Measurements from ENCODE around the gene BMP5. TPM values are rescaled to one million over a fixed set of nuclear protein-coding genes. Genes with fewer than 3 reads are reported as not detected.

The BMP5 gene
- total and polyA plus RNA-seq, 2 of the 13 experiments (the other 11 are each of a cell fraction or from before 2014, with no cell fraction given) = not detected

GRCh38 chr6:55886185-55886836, 10.9 kb upstream of the BMP5 start (continued):
- TF ChIP-seq ZBTB44 (CRISPR knock-in tag; IDR thresholded peaks at IDR 0.05) = no peak
- peak; percentile 83; the same call in 1 of the 2 replicates for TF ChIP-seq SOX5 (CRISPR knock-in tag; IDR thresholded peaks at IDR 0.05; ENCODE audit: borderline replicate concordance)
- no peak for TF ChIP-seq ZNF343 (CRISPR knock-in tag; IDR thresholded peaks at IDR 0.05)
- peak; percentile 48; the same call in 1 of the 2 replicates for TF ChIP-seq HMG20A (CRISPR knock-in tag; IDR thresholded peaks at IDR 0.05; ENCODE audit: borderline replicate concordance)
- 0 out of 2 replicates have a peak, but pooled peaks have one; percentile 14 for TF ChIP-seq NCOA2 (CRISPR knock-in tag; IDR thresholded peaks at IDR 0.05)
- TF ChIP-seq ZNF34 (CRISPR knock-in tag; IDR thresholded peaks at IDR 0.05; ENCODE audit: borderline replicate concordance) = no peak
- TF ChIP-seq ELF4 (CRISPR knock-in tag; IDR thresholded peaks at IDR 0.05; ENCODE audit: borderline replicate concordance) = no peak

GRCh38 chr6:55882718-55883569, 7.6 kb upstream of the BMP5 start:
- Histone ChIP-seq H3K4me3 (replicated peaks in 1 of 3; ENCODE audit: insufficient read depth in 1 of 3, low read depth in 2 of 3, low read length in 3 of 3) (no peak overlapping the region), H2AFZ (ENCODE audit: low read length) (no peak overlapping the region), H3K4me2 (ENCODE audit: low read depth, low read length) (no peak overlapping the region), H3K27ac (ENCODE audit: extremely low read length, insufficient read depth, low read length) (no peak overlapping the region), H3K36me3 (replicated peaks in 1 of 2; ENCODE audit: control insufficient read depth in 1 of 2, insufficient read depth in 2 of 2, low read length in 2 of 2) (no peaks in the 10 kb centered on the region), H3K4me1 (ENCODE audit: insufficient read depth, low read length) (peaks cover 15% of the 10 kb centered on the region), H3K79me2 (ENCODE audit: insufficient read depth, low read length) (no peaks in the 10 kb centered on the region), H4K20me1 (ENCODE audit: insufficient read depth, low read length) (no peaks in the 10 kb centered on the region), H3K27me3 (ENCODE audit: control insufficient read depth in 1 of 2, insufficient read depth in 2 of 2, low read length in 2 of 2) (no peaks in the 10 kb centered on the region), H3K9me3 (ENCODE audit: low read length) (no peaks in the 10 kb centered on the region), H3K9ac (ENCODE audit: insufficient read depth, low read depth, low read length) (no peak overlapping the region)
- intact Hi-C loops (cut with micrococcal nuclease; ENCODE audit: unreplicated experiment) (no loop called here), in situ Hi-C loops (cut with HindIII; ENCODE audit: extremely low pct_ligation_motif_present, low pct_unique_long_range_greater_than_20kb) (loop anchor here (10.0 kb wide), 1 partner anchor 268 kb away; no protein-coding TSS in a partner anchor)
- FAIRE-seq = no peak
- 3% methylated on average over 1 of the region's 1 CpG for WGBS (ENCODE audit: low lambda C conversion rate)
- no peak for ATAC-seq
- POLR2A ChIA-PET = no interaction called here
- CTCF ChIA-PET (ENCODE audit: low intra/inter-chr PET ratio, low total read pairs) = no interaction called here
- no peak for DNase-seq (ENCODE audit: low spot score)
- BruUV-seq (replicated peaks) = no TSS peak
- TF ChIP-seq SIX4 (CRISPR knock-in tag; IDR thresholded peaks at IDR 0.05) (no peak), ZBTB20 (CRISPR knock-in tag; IDR thresholded peaks at IDR 0.05; ENCODE audit: borderline replicate concordance, low read depth) (no peak), SNRNP70 (IDR thresholded peaks at IDR 0.05; ENCODE audit: low read depth, low read length) (no peak), ZNF136 (CRISPR knock-in tag; IDR thresholded peaks at IDR 0.05; ENCODE audit: low read depth) (no peak), ARNT (IDR thresholded peaks at IDR 0.05) (no peak), ZBTB37 (CRISPR knock-in tag; IDR thresholded peaks at IDR 0.05) (no peak), GABPA (IDR thresholded peaks at IDR 0.05; ENCODE audit: low read depth, low read length) (no peak), GABPA (CRISPR knock-in tag; IDR thresholded peaks at IDR 0.05; ENCODE audit: low read depth) (no peak), DNMT1 (CRISPR knock-in tag; IDR thresholded peaks at IDR 0.05) (no peak), ZNF431 (CRISPR knock-in tag; IDR thresholded peaks at IDR 0.05; ENCODE audit: borderline replicate concordance, low read depth) (no peak), ATAD3A (CRISPR knock-in tag; IDR thresholded peaks at IDR 0.05) (no peak), CHCHD3 (CRISPR knock-in tag; IDR thresholded peaks at IDR 0.05) (no peak)
- TF ChIP-seq, protein P1, sequence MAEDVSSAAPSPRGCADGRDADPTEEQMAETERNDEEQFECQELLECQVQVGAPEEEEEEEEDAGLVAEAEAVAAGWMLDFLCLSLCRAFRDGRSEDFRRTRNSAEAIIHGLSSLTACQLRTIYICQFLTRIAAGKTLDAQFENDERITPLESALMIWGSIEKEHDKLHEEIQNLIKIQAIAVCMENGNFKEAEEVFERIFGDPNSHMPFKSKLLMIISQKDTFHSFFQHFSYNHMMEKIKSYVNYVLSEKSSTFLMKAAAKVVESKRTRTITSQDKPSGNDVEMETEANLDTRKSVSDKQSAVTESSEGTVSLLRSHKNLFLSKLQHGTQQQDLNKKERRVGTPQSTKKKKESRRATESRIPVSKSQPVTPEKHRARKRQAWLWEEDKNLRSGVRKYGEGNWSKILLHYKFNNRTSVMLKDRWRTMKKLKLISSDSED (CRISPR knock-in tag; IDR thresholded peaks at IDR 0.05) = no peak
